PC-3 (cell line): ENCODE results near the gene CDKN2AIP. TPM values are rescaled to one million over a fixed set of nuclear protein-coding genes. Genes with fewer than 3 reads are reported as not detected.

Experiments
- ATAC-seq: fragments of 200-7000 bp; cut with Tn5 transposase; 2 replicates; pipeline ENCODE4 v1.9.1; 2020; ENCODE audit warnings: mild to moderate bottlenecking, moderate library complexity
- Bru-seq: library from RNA; stranded (reverse); fragments of 400-500 nt; gene quantifications from one replicate; lab custom pipeline; 2021; lab: Mats Ljungman, UMichigan
- BruChase-seq, 2 experiments: library from RNA; stranded (reverse); fragments of 400-500 nt; gene quantifications; one replicate each; lab custom pipeline; 2021; lab: Mats Ljungman, UMichigan
- BruUV-seq: library from RNA; stranded (reverse); fragments of 400-500 nt; replicated peaks from 2 replicates; lab custom pipeline; 2021; lab: Mats Ljungman, UMichigan
- CTCF ChIA-PET: fragments of 300-600 bp; sonication (Branson Sonifier 250); formaldehyde crosslinking; loops from one replicate; lab custom pipeline; 2022; ENCODE audit warnings: antibody characterized with exemption; lab: Charles Lee
- POLR2A ChIA-PET: fragments of 300-600 bp; sonication (Branson Sonifier 250); formaldehyde crosslinking; loops from one replicate; lab custom pipeline; 2022; ENCODE audit warnings: antibody characterized with exemption; ENCODE audit not compliant: unreplicated experiment; lab: Charles Lee
- DNase-seq: peaks from one replicate; pipeline ENCODE4 v3.0.0-alpha.2; 2015
- H2AFZ ChIP-seq: fragments of 300-600 bp; sonication (generic); 2 replicates; pipeline ENCODE4 v1.6.0; 2016; ENCODE audit warnings: antibody characterized with exemption, low read length
- H3F3A ChIP-seq: fragments of 300-600 bp; sonication (generic); one replicate; pipeline ENCODE4 v1.6.0; 2017; ENCODE audit warnings: antibody characterized with exemption, low read length, control low read depth, mild to moderate bottlenecking; ENCODE audit not compliant: unreplicated experiment
- H3K27ac ChIP-seq: fragments of 300-600 bp; sonication (generic); 2 replicates; pipeline ENCODE4 v1.5.1; 2016; ENCODE audit warnings: mild to moderate bottlenecking, low read length
- H3K27me3 ChIP-seq: fragments of 300-600 bp; sonication (generic); 2 replicates; pipeline ENCODE4 v1.6.1; 2016; ENCODE audit warnings: low read length, mixed read lengths
- H3K36me3 ChIP-seq: fragments of 300-600 bp; sonication (generic); 2 replicates; pipeline ENCODE4 v1.6.1; 2016; ENCODE audit warnings: low read depth, mixed run types, low read length, mixed read lengths
- H3K4me1 ChIP-seq: fragments of 300-600 bp; sonication (generic); 2 replicates; pipeline ENCODE4 v1.5.1; 2016; ENCODE audit warnings: low read length; ENCODE audit not compliant: insufficient read depth
- H3K4me2 ChIP-seq: fragments of 300-600 bp; sonication (generic); 2 replicates; pipeline ENCODE4 v1.6.0; 2016; ENCODE audit warnings: low read length
- H3K4me3 ChIP-seq: fragments of 300-600 bp; sonication (generic); 2 replicates; pipeline ENCODE4 v1.5.1; 2016; ENCODE audit warnings: mild to moderate bottlenecking, low read length, mixed read lengths
- H3K79me2 ChIP-seq: fragments of 300-600 bp; sonication (generic); 2 replicates; pipeline ENCODE4 v1.6.1; 2017; ENCODE audit warnings: low read length, mixed read lengths
- H3K9ac ChIP-seq: fragments of 300-600 bp; sonication (generic); 2 replicates; pipeline ENCODE4 v1.6.0; 2016; ENCODE audit warnings: mild to moderate bottlenecking, low read length
- H3K9me2 ChIP-seq: fragments of 300-600 bp; sonication (generic); replicated peaks from 2 replicates; pipeline ENCODE4 v1.6.1; 2016; ENCODE audit warnings: mixed run types, low read length, mixed read lengths
- H3K9me3 ChIP-seq: fragments of 300-600 bp; sonication (generic); 2 replicates; pipeline ENCODE4 v1.6.1; 2016; ENCODE audit warnings: low read length, mixed read lengths
- H4K20me1 ChIP-seq: fragments of 300-600 bp; sonication (generic); 2 replicates; pipeline ENCODE4 v1.6.1; 2016; ENCODE audit warnings: low read length, mixed read lengths
- CTCF ChIP-seq: fragments of 300-600 bp; sonication (generic); conservative IDR thresholded peaks from 2 replicates; pipeline ENCODE4 v1.5.1; 2017; ENCODE audit warnings: antibody characterized with exemption, low read depth, mild to moderate bottlenecking, low read length
- EZH2 ChIP-seq: fragments of 300-600 bp; sonication (generic); IDR thresholded peaks from one replicate; pipeline ENCODE4 v1.6.1; 2017; ENCODE audit warnings: antibody characterized with exemption, mild to moderate bottlenecking, low read length; ENCODE audit not compliant: unreplicated experiment
- EZH2phosphoT487 ChIP-seq: fragments of 300-600 bp; sonication (generic); IDR thresholded peaks from 2 replicates; pipeline ENCODE4 v1.6.1; 2018; ENCODE audit warnings: mild to moderate bottlenecking, antibody characterized with exemption, low read length, borderline replicate concordance
- intact Hi-C: fragments of 100-400 bp; cut with micrococcal nuclease; formaldehyde crosslinking; loops from 2 replicates; pipeline ENCODE4 v1.9.0; 2023
- long read RNA-seq: library from polyadenylated mRNA; unstranded; transcript quantifications from one replicate; pipeline ENCODE4 v2.0.0, GENCODE V29; 2021; ENCODE audit not compliant: unreplicated experiment
- total RNA-seq: library from RNA; depleted of rRNA; stranded (reverse); fragments of >200 nt; gene quantifications from 2 replicates; pipeline ENCODE4 v1.2.3, GENCODE V29; 2014; rRNA removed

Gene CDKN2AIP, protein sequence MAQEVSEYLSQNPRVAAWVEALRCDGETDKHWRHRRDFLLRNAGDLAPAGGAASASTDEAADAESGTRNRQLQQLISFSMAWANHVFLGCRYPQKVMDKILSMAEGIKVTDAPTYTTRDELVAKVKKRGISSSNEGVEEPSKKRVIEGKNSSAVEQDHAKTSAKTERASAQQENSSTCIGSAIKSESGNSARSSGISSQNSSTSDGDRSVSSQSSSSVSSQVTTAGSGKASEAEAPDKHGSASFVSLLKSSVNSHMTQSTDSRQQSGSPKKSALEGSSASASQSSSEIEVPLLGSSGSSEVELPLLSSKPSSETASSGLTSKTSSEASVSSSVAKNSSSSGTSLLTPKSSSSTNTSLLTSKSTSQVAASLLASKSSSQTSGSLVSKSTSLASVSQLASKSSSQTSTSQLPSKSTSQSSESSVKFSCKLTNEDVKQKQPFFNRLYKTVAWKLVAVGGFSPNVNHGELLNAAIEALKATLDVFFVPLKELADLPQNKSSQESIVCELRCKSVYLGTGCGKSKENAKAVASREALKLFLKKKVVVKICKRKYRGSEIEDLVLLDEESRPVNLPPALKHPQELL
- total RNA-seq (21.2 and 31.5 TPM in 2 replicates), Bru-seq, nascent RNA (percentile 94 among the genes with signal in this experiment), BruChase-seq, experiment 1, labeled RNA remaining after a 6-hour chase (percentile 90 among the genes with signal in this experiment), BruChase-seq, experiment 2, labeled RNA remaining after a 2-hour chase (percentile 97 among the genes with signal in this experiment)
- long read RNA-seq, transcript CDKN2AIP-203 (3 exons, 2,721 nt) = minor isoform, 21 of 47 reads
- long read RNA-seq, transcript CDKN2AIP-201 (3 exons, 2,646 nt) = major isoform, 22 of 47 reads
- long read RNA-seq, partial matches to known transcripts = 0 of 47 reads
- long read RNA-seq, other reads (novel, unspliced or antisense) = 3 of 47 reads

GRCh38 chr4:183444214-183445096 lies at the start of gene CDKN2AIP:
CDKN2AIP (plus strand) TSS chr4:183444636; CDS start chr4:183444798, 162 bp downstream.
- intact Hi-C loops = loop anchor here (1.0 to 2.0 kb wide), 2 partner anchors 28 to 60 kb away; partner anchors contain the start of gene ING2

DNA sequence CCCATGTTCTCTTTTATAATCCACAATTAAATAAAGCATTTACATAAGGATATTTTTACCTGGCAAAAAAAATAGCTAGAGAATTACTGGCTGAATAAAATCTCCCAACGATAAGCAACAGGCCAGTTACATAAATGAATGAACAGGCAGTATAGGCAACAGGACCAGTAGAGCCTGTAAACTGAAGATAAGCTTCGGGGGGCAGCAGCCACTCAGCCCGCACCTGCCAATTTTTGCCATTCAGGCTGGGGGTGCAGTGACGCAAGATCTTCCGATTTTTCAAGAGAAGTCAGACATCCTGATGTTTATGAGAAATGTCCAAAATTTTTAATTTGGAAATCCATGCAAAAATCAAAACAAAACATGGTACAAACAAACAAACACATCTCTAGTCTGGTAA lies 49.0 kb upstream of the CDKN2AIP start:
- Histone ChIP-seq H3K27ac (no peak overlapping the region), H3K36me3 (no peaks in the 10 kb centered on the region), H3K9me3 (no peaks in the 10 kb centered on the region), H3K4me1 (peaks cover 6% of the 10 kb centered on the region), H3K4me3 (no peak overlapping the region), H4K20me1 (no peaks in the 10 kb centered on the region), H3F3A (no peaks in the 10 kb centered on the region), H3K79me2 (no peaks in the 10 kb centered on the region), H3K9ac (no peak overlapping the region), H3K9me2 (no peaks in the 10 kb centered on the region), H2AFZ (no peak overlapping the region), H3K4me2 (no peak overlapping the region), H3K27me3 (no peaks in the 10 kb centered on the region)
- no peak for TF ChIP-seq EZH2
- CTCF ChIA-PET = no interaction called here
- BruUV-seq = no TSS peak
- intact Hi-C loops = loop anchor here (5.0 kb wide), 1 partner anchor 63 kb away; no protein-coding TSS in a partner anchor
- DNase-seq = no peak
- POLR2A ChIA-PET = no interaction called here
- ATAC-seq = no peak

More at GRCh38 chr4:183444214-183445096, at the start of gene CDKN2AIP:
- H3K9me3 ChIP-seq = no peaks in the 10 kb centered on the region
- peak within 1 kb of the TSS; percentile 83 for H3K4me3 ChIP-seq
- POLR2A ChIA-PET = interaction anchor here (0.7 kb wide), 1 partner anchor 368 kb away, joined by 3 read pairs; no protein-coding TSS in a partner anchor
- H3K4me2 ChIP-seq = peak within 1 kb of the TSS; percentile 84
- H4K20me1 ChIP-seq = peaks cover 32% of the 10 kb centered on the region
- H3K4me1 ChIP-seq = peaks cover 45% of the 10 kb centered on the region
- ATAC-seq (peak; percentile 88), DNase-seq (peak; percentile 92)
- peaks cover 37% of the 10 kb centered on the region for H3K36me3 ChIP-seq
- peak within 1 kb of the TSS; percentile 98 for H3K9ac ChIP-seq
- H3K9me2 ChIP-seq = no peaks in the 10 kb centered on the region
- H3K79me2 ChIP-seq = peaks cover 57% of the 10 kb centered on the region
- TF ChIP-seq EZH2phosphoT487 = peak; percentile 69
- TF ChIP-seq EZH2 = no peak
- TF ChIP-seq CTCF = no peak
- peak within 1 kb of the TSS; percentile 97 for H3K27ac ChIP-seq
- no peaks in the 10 kb centered on the region for H3K27me3 ChIP-seq
- CTCF ChIA-PET = no interaction called here
- H2AFZ ChIP-seq = peak within 1 kb of the TSS; percentile 79
- H3F3A ChIP-seq = no peaks in the 10 kb centered on the region
- BruUV-seq = TSS peak; percentile 41
